ENCODE results near the gene RALBP1. TPM values are rescaled to one million over a fixed set of nuclear protein-coding genes. Genes with fewer than 3 reads are reported as not detected.

The RALBP1 gene
- total and polyA plus RNA-seq, 2 of the 8 experiments (the other 6 are each of a cell fraction or from before 2014, with no cell fraction given): 40.3 to 67.8 TPM

GRCh38 chr18:9552191-9552590 lies 76.9 kb downstream of the RALBP1 start:
- Histone ChIP-seq H3K56ac (replicated peaks; ENCODE audit: insufficient read length, low read depth, low read length) (no peak overlapping the region), H4K91ac (replicated peaks; ENCODE audit: insufficient read length, low read length) (no peak overlapping the region), H3K79me1 (ENCODE audit: low read depth, low read length) (no peaks in the 10 kb centered on the region), H3K4me2 (ENCODE audit: insufficient read depth in 1 of 2, low read depth in 2 of 2, low read length in 2 of 2) (no peak overlapping the region), H3K23ac (ENCODE audit: insufficient read length) (no peak overlapping the region), H3K27ac (ENCODE audit: low read depth, low read length) (no peak overlapping the region), H3K9ac (replicated peaks in 1 of 4; ENCODE audit: extremely low read depth in 1 of 4, low read depth in 3 of 4, low read length in 3 of 4) (no peak overlapping the region), H3K36me3 (ENCODE audit: control insufficient read depth in 2 of 4, insufficient read depth in 4 of 4, low read length in 3 of 4) (peaks cover 17 to 73% (median 60%) of the 10 kb centered on the region in 4 experiments), H3K4me1 (replicated peaks in 1 of 4; ENCODE audit: control insufficient read depth in 3 of 4, insufficient read depth in 4 of 4, low read length in 3 of 4) (peaks cover 0 to 8% (median 0%) of the 10 kb centered on the region in 4 experiments; a peak in 1 of 7 replicates), H3K18ac (ENCODE audit: extremely low read depth, low read length) (no peak overlapping the region), H4K8ac (ENCODE audit: extremely low read depth, insufficient read depth, low read length) (no peak overlapping the region), H2BK15ac (ENCODE audit: low read length) (no peak overlapping the region), H3K23me2 (ENCODE audit: low read depth, low read length) (no peaks in the 10 kb centered on the region), H3K9me3 (ENCODE audit: insufficient read depth in 2 of 2, low read depth in 1 of 2, low read length in 1 of 2) (peaks cover 5 to 8% of the 10 kb centered on the region in 2 experiments; a peak in 3 of 4 replicates), H3K4ac (replicated peaks; ENCODE audit: insufficient read length, low read depth, low read length) (no peak overlapping the region), H3K27me3 (replicated peaks in 1 of 4; ENCODE audit: control insufficient read depth in 3 of 4, extremely low read depth in 1 of 4, insufficient read depth in 3 of 4, low read length in 3 of 4) (no peaks in the 10 kb centered on the region; a peak in 1 of 7 replicates), H2BK20ac (ENCODE audit: low read length) (no peak overlapping the region), H4K20me1 (replicated peaks in 1 of 2; ENCODE audit: control insufficient read depth in 1 of 2, insufficient read depth in 2 of 2, low read length in 2 of 2) (peaks cover 3% of the 10 kb centered on the region in 2 experiments), H2AFZ (ENCODE audit: low read length) (no peak overlapping the region), H2BK120ac (replicated peaks; ENCODE audit: low read depth, low read length) (no peak overlapping the region), H3K4me3 (ENCODE audit: extremely low read depth in 1 of 4, insufficient read depth in 2 of 4, low read depth in 3 of 4, low read length in 4 of 4) (no peak overlapping the region), H2BK12ac (ENCODE audit: low read depth, low read length) (no peak overlapping the region), H2BK5ac (ENCODE audit: low read depth, low read length) (no peak overlapping the region), H4K5ac (ENCODE audit: insufficient read length, low read depth, low read length) (no peak overlapping the region), H3K79me2 (ENCODE audit: control insufficient read depth in 1 of 2, insufficient read depth in 2 of 2, low read length in 2 of 2) (no peaks in the 10 kb centered on the region), H3K14ac (ENCODE audit: insufficient read length) (no peak overlapping the region), H2AK5ac (ENCODE audit: low read depth, low read length) (no peak overlapping the region)
- DNase-seq (ENCODE audit: low read depth in 1 of 2, low spot score in 2 of 2) (no peak), FAIRE-seq (no peak)
- ChIA-PET CTCF (ENCODE audit: partially characterized antibody) (no interaction called here), POLR2A (ENCODE audit: partially characterized antibody) (interaction anchor here (1.1 kb wide), 1 partner anchor 7 kb away, joined by 3 read pairs; no protein-coding TSS in a partner anchor)
- WGBS, 2 experiments (ENCODE audit: extremely low coverage in 1 of 2, insufficient coverage in 1 of 2, insufficient read length in 1 of 2, insufficient replicate concordance in 2 of 2, low coverage in 1 of 2, low lambda C conversion rate in 2 of 2, missing lambda C conversion rate in 1 of 2): 95% methylated on average over 3 of the region's 3 CpGs; no CpG with 5 or more reads in 1 of the 2 experiments
- TF ChIP-seq RBBP5 (IDR thresholded peaks at IDR 0.05; ENCODE audit: borderline replicate concordance, low read depth, low read length) (no peak), POU5F1 (IDR thresholded peaks at IDR 0.05; ENCODE audit: low read depth, low read length) (no peak), KDM5A (IDR thresholded peaks at IDR 0.05; ENCODE audit: low read length) (no peak), USF2 (IDR thresholded peaks at IDR 0.05; ENCODE audit: low read length) (no peak)

Data from H1 (cell line).